Breast epithelium (tissue), 3 donors: ENCODE results near the gene BCAS1.

Experiments used
- POLR2A ChIP-seq: fragments of 450-650 bp; IDR thresholded peaks from one replicate; pipeline ENCODE4 v1.6.1; 2016; ENCODE audit warnings: antibody characterized with exemption, mild to moderate bottlenecking, moderate library complexity
- TF ChIP-seq, protein P1 (sequence below), 3 donors: fragments of 450-650 bp; IDR thresholded peaks; one replicate each; pipeline ENCODE4 v1.5.1; 2016 to 2017; ENCODE audit warnings: antibody characterized with exemption in 3 of 3, mild to moderate bottlenecking in 3 of 3, moderate library complexity in 3 of 3

DNA sequence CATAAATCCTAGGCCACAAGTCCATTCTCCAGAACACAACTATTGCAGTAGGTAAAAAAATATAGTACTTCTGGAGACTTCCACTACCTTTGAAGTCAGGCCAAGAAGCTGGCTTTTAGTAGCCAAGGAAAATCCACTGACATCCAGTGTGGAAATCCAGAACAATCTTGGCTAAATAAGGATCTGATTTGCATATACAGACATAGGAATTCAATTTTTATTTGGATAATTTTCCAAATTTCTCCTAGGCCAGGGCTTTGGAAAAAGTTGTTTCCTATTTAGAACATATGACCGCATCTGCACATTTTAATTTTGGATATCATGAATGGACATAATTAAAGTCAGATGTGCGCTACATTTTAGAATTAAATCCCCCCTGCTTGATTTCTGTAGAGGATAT lies 100.2 kb downstream of the BCAS1 start:
- TF ChIP-seq, protein P1, sequence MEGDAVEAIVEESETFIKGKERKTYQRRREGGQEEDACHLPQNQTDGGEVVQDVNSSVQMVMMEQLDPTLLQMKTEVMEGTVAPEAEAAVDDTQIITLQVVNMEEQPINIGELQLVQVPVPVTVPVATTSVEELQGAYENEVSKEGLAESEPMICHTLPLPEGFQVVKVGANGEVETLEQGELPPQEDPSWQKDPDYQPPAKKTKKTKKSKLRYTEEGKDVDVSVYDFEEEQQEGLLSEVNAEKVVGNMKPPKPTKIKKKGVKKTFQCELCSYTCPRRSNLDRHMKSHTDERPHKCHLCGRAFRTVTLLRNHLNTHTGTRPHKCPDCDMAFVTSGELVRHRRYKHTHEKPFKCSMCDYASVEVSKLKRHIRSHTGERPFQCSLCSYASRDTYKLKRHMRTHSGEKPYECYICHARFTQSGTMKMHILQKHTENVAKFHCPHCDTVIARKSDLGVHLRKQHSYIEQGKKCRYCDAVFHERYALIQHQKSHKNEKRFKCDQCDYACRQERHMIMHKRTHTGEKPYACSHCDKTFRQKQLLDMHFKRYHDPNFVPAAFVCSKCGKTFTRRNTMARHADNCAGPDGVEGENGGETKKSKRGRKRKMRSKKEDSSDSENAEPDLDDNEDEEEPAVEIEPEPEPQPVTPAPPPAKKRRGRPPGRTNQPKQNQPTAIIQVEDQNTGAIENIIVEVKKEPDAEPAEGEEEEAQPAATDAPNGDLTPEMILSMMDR (IDR thresholded peaks at IDR 0.05): no peak
- TF ChIP-seq POLR2A: no peak
